GM13977 (cell line): ENCODE results near the gene ATF6.

Experiments used
- DNase-seq: peaks from one replicate; pipeline ENCODE4 v3.0.0; 2012; ENCODE audit warnings: low spot score
- CTCF ChIP-seq: IDR thresholded peaks from 2 replicates; pipeline ENCODE4 v1.5.1; 2012; ENCODE audit warnings: mild to moderate bottlenecking, control low read depth; ENCODE audit not compliant: insufficient read depth; ENCODE audit errors: extremely low read depth, missing control alignments
- in situ Hi-C: fragments of 300-500 bp; cut with MboI; formaldehyde crosslinking; loops from one replicate; pipeline ENCODE4 v1.12.0; 2022; ENCODE audit warnings: low sequenced_read_pairs, low pct_unique_long_range_greater_than_20kb, mixed read lengths, inconsistent platforms; ENCODE audit not compliant: unreplicated experiment

ATF6 gene

GRCh38 chr1:161982917-161983316 is 216.8 kb downstream of the ATF6 start:
- TF ChIP-seq CTCF = no peak
- in situ Hi-C loops = no loop called here
- DNase-seq = no peak

- in situ Hi-C loops = no loop called here
- DNase-seq = no peak
- no peak for TF ChIP-seq CTCF
These were observed 217.6 kb downstream of the ATF6 start for GRCh38 chr1:161983725-161984124.

GRCh38 chr1:161985301-161985822 is 219.2 kb downstream of the ATF6 start:
- no peak for DNase-seq
- TF ChIP-seq CTCF = no peak
- in situ Hi-C loops = no loop called here

- in situ Hi-C loops = no loop called here
- DNase-seq = no peak
- TF ChIP-seq CTCF = no peak
These were observed 220.2 kb downstream of the ATF6 start for GRCh38 chr1:161986328-161986727.

- no peak for TF ChIP-seq CTCF
- DNase-seq = no peak
- in situ Hi-C loops = no loop called here
These were observed 221.2 kb downstream of the ATF6 start for GRCh38 chr1:161987303-161987702.

GRCh38 chr1:161987872-161988271 is 221.8 kb downstream of the ATF6 start:
- DNase-seq = no peak
- TF ChIP-seq CTCF = no peak
- in situ Hi-C loops = no loop called here

GRCh38 chr1:161988413-161988812 is 222.3 kb downstream of the ATF6 start:
- DNase-seq = no peak
- no peak for TF ChIP-seq CTCF
- in situ Hi-C loops = no loop called here
